Measurements from ENCODE around the gene PAPLN.

The PAPLN gene

DNA sequence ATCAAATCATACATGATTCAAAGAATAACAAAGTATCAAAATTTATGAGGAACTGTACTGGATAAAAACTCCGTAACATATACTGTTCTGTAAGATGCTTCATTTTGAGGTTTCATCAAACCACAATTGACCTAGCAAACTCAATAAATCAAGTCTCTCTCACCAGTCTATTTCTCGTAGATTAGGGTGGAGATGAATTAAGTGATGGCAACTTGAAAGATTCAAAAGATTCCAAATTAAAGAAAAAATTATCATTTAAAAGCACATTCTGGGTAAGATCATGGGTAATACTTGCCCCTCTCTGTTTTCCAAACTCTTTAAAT lies 74.4 kb downstream of the PAPLN start:
- no peak overlapping the region for H3K4me3 ChIP-seq (ENCODE audit: low read depth, low read length)
- DNase-seq (ENCODE audit: low read depth, low spot score) = no peak
- CTCF ChIA-PET = interaction anchor here (1.4 to 3.1 kb wide), 4 partner anchors 17 to 163 kb away, joined by 3 to 15 read pairs (median 5); no protein-coding TSS in a partner anchor
- POLR2A ChIA-PET = no interaction called here
- TF ChIP-seq, protein P1, sequence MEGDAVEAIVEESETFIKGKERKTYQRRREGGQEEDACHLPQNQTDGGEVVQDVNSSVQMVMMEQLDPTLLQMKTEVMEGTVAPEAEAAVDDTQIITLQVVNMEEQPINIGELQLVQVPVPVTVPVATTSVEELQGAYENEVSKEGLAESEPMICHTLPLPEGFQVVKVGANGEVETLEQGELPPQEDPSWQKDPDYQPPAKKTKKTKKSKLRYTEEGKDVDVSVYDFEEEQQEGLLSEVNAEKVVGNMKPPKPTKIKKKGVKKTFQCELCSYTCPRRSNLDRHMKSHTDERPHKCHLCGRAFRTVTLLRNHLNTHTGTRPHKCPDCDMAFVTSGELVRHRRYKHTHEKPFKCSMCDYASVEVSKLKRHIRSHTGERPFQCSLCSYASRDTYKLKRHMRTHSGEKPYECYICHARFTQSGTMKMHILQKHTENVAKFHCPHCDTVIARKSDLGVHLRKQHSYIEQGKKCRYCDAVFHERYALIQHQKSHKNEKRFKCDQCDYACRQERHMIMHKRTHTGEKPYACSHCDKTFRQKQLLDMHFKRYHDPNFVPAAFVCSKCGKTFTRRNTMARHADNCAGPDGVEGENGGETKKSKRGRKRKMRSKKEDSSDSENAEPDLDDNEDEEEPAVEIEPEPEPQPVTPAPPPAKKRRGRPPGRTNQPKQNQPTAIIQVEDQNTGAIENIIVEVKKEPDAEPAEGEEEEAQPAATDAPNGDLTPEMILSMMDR (IDR thresholded peaks at IDR 0.05; ENCODE audit: insufficient read depth, low read length, missing control alignments) = no peak

DNA sequence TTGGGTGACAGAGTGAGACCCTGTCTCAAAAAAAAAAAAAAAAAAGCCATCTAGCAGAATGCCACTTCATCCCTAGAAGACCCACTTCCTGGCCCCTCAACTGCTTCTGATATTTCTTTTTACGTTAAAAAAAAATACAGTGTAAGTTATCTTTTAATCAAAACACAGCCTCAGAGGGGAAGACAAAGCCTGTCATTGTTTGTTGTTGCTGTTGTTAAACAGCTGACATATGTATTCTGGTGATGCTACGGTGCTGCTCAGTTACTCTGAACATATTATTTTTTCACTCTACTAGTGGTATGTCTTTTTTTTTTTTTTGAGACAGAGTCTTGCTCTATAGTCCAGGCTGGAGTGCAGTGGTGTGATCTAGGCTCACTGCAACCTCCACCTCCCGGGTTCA lies 75.4 kb downstream of the PAPLN start:
- TF ChIP-seq, protein P1 (IDR thresholded peaks at IDR 0.05; ENCODE audit: insufficient read depth, low read length, missing control alignments) = no peak
- POLR2A ChIA-PET = no interaction called here
- CTCF ChIA-PET = interaction anchor here (2.4 kb wide), 1 partner anchor 159 kb away, joined by 9 read pairs; no protein-coding TSS in a partner anchor
- H3K4me3 ChIP-seq (ENCODE audit: low read depth, low read length) = no peak overlapping the region
- no peak for DNase-seq (ENCODE audit: low read depth, low spot score)

DNA sequence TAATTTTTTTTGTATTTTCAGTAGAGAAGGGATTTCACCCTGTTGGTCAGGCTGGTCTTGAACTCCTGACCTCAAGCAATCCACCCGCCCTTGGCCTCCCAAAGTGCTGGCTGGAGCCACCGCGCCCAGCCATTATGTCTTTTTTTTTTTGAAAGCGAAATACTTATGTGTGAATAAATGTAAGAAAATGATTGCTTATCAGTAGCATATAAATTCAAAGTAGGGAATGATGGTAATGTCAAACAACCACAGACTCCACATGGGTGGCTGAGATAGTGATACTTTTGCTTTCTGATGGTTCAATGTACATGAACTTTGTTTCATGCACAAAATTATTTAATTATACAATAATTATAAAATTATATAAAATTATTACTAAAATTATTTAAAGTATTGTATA lies 75.8 kb downstream of the PAPLN start:
- DNase-seq (ENCODE audit: low read depth, low spot score) = no peak
- H3K4me3 ChIP-seq (ENCODE audit: low read depth, low read length) = no peak overlapping the region
- ChIA-PET CTCF (interaction anchor here (2.4 kb wide), 1 partner anchor 159 kb away, joined by 9 read pairs; no protein-coding TSS in a partner anchor), POLR2A (no interaction called here)
- TF ChIP-seq, protein P1 (IDR thresholded peaks at IDR 0.05; ENCODE audit: insufficient read depth, low read length, missing control alignments) = no peak

DNA sequence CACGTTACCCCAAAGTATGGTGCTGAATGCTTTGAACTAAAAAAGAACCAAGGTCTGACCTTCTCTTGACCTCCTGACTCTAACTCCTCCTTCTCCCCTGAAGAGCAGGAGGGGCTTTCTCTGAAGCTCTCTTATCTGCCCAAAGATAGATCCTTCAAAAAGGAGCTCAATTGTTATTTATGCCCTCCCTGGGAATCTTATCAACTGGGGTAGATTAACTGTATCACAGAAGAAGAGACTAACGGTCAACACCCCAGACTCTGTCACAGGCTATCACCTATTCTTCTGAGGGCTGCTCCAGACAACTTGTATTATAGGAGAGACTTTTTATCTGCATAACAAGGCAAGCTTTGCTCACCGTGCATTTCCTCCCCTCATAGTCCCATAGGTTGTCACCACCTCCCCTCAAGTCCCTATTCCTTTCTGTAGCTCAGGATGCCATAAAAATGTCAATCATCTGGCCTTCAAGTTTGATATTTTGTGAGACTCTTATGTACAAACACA lies 86.6 kb downstream of the PAPLN start:
- ChIA-PET POLR2A (no interaction called here), CTCF (interaction anchor here (1.2 kb wide), 1 partner anchor 9 kb away, joined by 3 read pairs; no protein-coding TSS in a partner anchor)
- TF ChIP-seq, protein P1 (IDR thresholded peaks at IDR 0.05; ENCODE audit: insufficient read depth, low read length, missing control alignments) = no peak
- no peak overlapping the region for H3K4me3 ChIP-seq (ENCODE audit: low read depth, low read length)
- no peak for DNase-seq (ENCODE audit: low read depth, low spot score)
